Measurements from ENCODE around the gene GNAS.
A peak's percentile ranks its signal among the peaks of the same experiment; 100 is the strongest.

The GNAS gene

DNA sequence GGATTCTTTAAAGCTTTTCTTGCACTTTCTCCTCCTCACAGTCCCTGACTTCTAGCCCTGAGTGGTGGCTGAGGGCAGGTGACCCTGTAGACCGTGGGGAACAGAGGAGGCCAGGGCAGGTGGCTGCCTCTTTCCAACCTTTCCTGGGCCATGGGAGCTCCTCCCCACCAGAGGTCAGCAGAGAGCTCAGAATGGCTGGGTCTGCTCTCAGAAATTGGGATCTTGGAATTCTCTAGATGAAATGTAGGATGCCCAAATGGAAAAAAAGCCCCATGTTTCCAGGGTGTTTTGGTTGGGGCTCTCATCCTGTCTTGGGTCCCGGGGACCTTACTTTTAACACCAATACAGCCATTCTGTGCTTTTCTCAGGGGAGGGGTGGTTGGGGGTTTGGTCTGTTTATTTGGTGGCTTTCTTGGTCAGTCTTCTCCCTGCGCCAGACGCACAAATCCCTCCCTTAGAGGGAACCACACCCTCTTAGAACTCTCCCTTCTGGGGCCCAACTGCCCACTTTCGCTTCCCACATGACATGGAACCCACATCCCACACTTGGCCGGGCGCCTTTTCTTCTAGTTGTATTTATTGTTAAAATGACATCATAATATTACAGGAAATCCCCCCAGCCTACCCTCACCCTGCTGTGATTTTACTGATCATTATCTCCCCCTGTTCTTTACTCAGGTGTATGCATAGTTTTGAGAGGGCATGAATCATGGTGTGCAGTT, 17.9 kb downstream of the GNAS start:
- Histone ChIP-seq H3K36me3 (ENCODE audit: insufficient read depth, low read length) (no peaks in the 10 kb centered on the region), H3K9me3 (ENCODE audit: insufficient read depth, low read depth, low read length) (no peaks in the 10 kb centered on the region), H3K4me3 (ENCODE audit: low read length, poor library complexity, severe bottlenecking) (no peak overlapping the region), H4K20me1 (ENCODE audit: insufficient read depth, low read length, poor library complexity, severe bottlenecking) (no peaks in the 10 kb centered on the region), H3K27me3 (ENCODE audit: insufficient read depth, low read length, poor library complexity, severe bottlenecking) (no peaks in the 10 kb centered on the region), H3F3A (ENCODE audit: low read depth) (no peaks in the 10 kb centered on the region), H2AFZ (ENCODE audit: low read length) (no peak overlapping the region; the same call in 1 of the 2 replicates), H3K9ac (ENCODE audit: low read depth, low read length, poor library complexity, severe bottlenecking) (no peak overlapping the region), H3K79me2 (ENCODE audit: insufficient read depth, low read length) (no peaks in the 10 kb centered on the region), H3K4me1 (ENCODE audit: insufficient read depth, low read length, poor library complexity, severe bottlenecking) (no peaks in the 10 kb centered on the region), H3K4me2 (ENCODE audit: low read depth, low read length, poor library complexity, severe bottlenecking) (no peak overlapping the region), H3K9me2 (replicated peaks; ENCODE audit: low read depth, low read length) (no peaks in the 10 kb centered on the region)
- TF ChIP-seq, protein P1, sequence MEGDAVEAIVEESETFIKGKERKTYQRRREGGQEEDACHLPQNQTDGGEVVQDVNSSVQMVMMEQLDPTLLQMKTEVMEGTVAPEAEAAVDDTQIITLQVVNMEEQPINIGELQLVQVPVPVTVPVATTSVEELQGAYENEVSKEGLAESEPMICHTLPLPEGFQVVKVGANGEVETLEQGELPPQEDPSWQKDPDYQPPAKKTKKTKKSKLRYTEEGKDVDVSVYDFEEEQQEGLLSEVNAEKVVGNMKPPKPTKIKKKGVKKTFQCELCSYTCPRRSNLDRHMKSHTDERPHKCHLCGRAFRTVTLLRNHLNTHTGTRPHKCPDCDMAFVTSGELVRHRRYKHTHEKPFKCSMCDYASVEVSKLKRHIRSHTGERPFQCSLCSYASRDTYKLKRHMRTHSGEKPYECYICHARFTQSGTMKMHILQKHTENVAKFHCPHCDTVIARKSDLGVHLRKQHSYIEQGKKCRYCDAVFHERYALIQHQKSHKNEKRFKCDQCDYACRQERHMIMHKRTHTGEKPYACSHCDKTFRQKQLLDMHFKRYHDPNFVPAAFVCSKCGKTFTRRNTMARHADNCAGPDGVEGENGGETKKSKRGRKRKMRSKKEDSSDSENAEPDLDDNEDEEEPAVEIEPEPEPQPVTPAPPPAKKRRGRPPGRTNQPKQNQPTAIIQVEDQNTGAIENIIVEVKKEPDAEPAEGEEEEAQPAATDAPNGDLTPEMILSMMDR (conservative IDR thresholded peaks at IDR 0.05; ENCODE audit: low read length) = peak; percentile 88
- no peak for TF ChIP-seq EZH2phosphoT487 (IDR thresholded peaks at IDR 0.05; ENCODE audit: borderline replicate concordance)

DNA sequence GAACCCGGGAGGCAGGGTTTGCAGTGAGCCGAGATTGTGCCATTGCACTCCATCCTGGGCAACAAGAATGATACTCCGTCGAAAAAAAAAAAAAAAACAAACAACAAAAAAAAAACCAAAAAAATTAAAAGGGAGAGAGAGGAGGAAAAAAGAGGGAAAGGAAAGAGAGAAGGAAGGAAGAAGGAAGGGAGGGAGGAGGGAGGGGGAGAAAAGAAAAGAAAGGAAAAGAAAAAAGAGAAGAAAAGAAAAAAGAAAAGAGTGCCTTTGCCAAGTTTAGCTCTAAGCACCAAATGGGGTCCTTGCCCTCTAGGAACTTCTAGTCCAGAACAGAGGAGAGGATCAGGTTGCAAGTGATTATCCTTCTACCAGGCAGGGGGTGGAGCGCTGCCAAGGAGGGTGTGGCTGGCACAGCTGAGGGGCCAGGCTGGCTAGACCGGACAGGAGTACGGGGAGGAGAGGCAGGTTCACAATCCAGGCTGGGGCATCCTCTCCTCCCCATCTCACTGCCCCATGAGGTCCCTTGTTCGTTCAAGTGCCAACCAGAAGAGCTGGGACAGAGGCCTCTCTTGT, 19.1 kb downstream of the GNAS start:
- Histone ChIP-seq H3K4me3 (ENCODE audit: low read length, poor library complexity, severe bottlenecking) (no peak overlapping the region), H3K36me3 (ENCODE audit: insufficient read depth, low read length) (no peaks in the 10 kb centered on the region), H2AFZ (ENCODE audit: low read length) (no peak overlapping the region)

DNA sequence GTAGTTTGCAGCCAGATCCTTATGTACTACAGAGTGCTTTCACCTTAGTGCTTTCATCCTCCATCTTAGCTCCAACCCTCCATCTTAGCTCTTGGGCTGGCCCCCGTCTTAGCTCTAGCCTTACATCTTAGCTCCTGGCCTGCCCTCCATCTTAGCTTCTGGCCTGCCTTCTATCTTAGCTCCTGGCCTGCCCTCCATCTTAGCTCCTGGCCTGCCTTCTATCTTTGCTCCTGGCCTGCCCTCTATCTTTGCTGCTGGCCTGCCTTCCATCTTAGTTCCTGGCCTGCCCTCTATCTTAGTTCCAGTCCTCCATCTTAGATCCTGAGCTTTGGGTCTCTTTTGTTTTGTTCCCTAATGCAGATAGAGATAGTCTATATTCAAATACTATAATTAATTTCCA, 22.0 kb downstream of the GNAS start:
- H4K20me1 ChIP-seq (ENCODE audit: insufficient read depth, low read length, poor library complexity, severe bottlenecking) = no peaks in the 10 kb centered on the region
- no peaks in the 10 kb centered on the region for H3F3A ChIP-seq (ENCODE audit: low read depth)

More for the DNA sequence above, 19.1 kb downstream of the GNAS start:
- no peaks in the 10 kb centered on the region for H3K4me1 ChIP-seq (ENCODE audit: insufficient read depth, low read length, poor library complexity, severe bottlenecking)
- no peak overlapping the region for H3K9ac ChIP-seq (ENCODE audit: low read depth, low read length, poor library complexity, severe bottlenecking)
- H4K20me1 ChIP-seq (ENCODE audit: insufficient read depth, low read length, poor library complexity, severe bottlenecking) = no peaks in the 10 kb centered on the region
- no peaks in the 10 kb centered on the region for H3K79me2 ChIP-seq (ENCODE audit: insufficient read depth, low read length)
- H3K9me2 ChIP-seq (replicated peaks; ENCODE audit: low read depth, low read length) = no peaks in the 10 kb centered on the region
- H3F3A ChIP-seq (ENCODE audit: low read depth) = no peaks in the 10 kb centered on the region
- no peaks in the 10 kb centered on the region for H3K9me3 ChIP-seq (ENCODE audit: insufficient read depth, low read depth, low read length)
- no peak for TF ChIP-seq EZH2phosphoT487 (IDR thresholded peaks at IDR 0.05; ENCODE audit: borderline replicate concordance)
- TF ChIP-seq, protein P1 (conservative IDR thresholded peaks at IDR 0.05; ENCODE audit: low read length) = no peak
- no peaks in the 10 kb centered on the region for H3K27me3 ChIP-seq (ENCODE audit: insufficient read depth, low read length, poor library complexity, severe bottlenecking)
- no peak overlapping the region for H3K4me2 ChIP-seq (ENCODE audit: low read depth, low read length, poor library complexity, severe bottlenecking)

More for the DNA sequence above, 22.0 kb downstream of the GNAS start:
- Histone ChIP-seq H3K9ac (ENCODE audit: low read depth, low read length, poor library complexity, severe bottlenecking) (no peak overlapping the region), H3K9me3 (ENCODE audit: insufficient read depth, low read depth, low read length) (no peaks in the 10 kb centered on the region), H3K4me1 (ENCODE audit: insufficient read depth, low read length, poor library complexity, severe bottlenecking) (peaks cover 14% of the 10 kb centered on the region), H3K9me2 (replicated peaks; ENCODE audit: low read depth, low read length) (no peaks in the 10 kb centered on the region), H3K4me2 (ENCODE audit: low read depth, low read length, poor library complexity, severe bottlenecking) (no peak overlapping the region), H3K27me3 (ENCODE audit: insufficient read depth, low read length, poor library complexity, severe bottlenecking) (no peaks in the 10 kb centered on the region), H2AFZ (ENCODE audit: low read length) (peak overlapping the region; percentile 92), H3K79me2 (ENCODE audit: insufficient read depth, low read length) (no peaks in the 10 kb centered on the region), H3K36me3 (ENCODE audit: insufficient read depth, low read length) (no peaks in the 10 kb centered on the region), H3K4me3 (ENCODE audit: low read length, poor library complexity, severe bottlenecking) (no peak overlapping the region)
- TF ChIP-seq, protein P1 (conservative IDR thresholded peaks at IDR 0.05; ENCODE audit: low read length) = no peak
- no peak for TF ChIP-seq EZH2phosphoT487 (IDR thresholded peaks at IDR 0.05; ENCODE audit: borderline replicate concordance)
